Measurements from ENCODE around the gene PTBP1. TPM values are rescaled to one million over a fixed set of nuclear protein-coding genes. Genes with fewer than 3 reads are reported as not detected.
A peak's percentile ranks its signal among the peaks of the same experiment; 100 is the strongest.

PTBP1 gene
- total RNA-seq, 4 donors from 2014 or later: 106 to 195 (median 137) TPM

DNA sequence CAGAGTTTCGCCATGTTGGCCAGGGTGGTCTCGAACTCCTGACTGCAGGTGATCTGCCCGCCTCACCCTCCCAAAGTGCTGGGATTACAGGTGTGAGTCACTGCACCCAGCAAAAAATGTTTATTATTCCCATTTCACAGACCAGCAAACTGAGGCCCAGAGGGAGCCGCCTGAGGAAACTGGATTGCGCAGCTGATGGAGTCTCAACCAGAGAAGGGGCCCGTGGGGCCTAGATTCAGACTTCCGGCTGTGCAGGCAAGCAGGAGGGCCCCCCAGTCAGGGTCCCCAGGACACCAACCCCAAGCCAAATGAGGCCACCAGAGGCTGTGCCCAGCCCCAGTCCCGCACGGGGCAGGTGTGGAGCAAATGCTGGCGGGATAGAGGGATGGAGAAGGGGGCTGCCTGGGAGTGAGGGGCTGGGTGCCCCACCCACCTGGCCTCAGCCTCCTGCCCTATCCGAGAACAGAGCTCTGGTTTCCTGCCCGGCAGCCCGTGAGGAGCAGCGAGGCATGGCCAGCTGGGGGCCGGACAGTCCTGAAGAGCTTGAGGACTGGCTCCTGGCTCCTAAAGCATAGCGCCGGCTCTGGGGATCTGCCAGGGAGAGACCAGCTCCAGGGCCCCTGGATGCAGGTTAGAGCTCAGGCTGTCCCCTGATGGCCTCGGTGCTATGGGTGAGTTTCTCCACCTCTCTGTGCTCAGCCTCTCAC is 24.4 kb upstream of the PTBP1 start:
- TF ChIP-seq, protein P1, sequence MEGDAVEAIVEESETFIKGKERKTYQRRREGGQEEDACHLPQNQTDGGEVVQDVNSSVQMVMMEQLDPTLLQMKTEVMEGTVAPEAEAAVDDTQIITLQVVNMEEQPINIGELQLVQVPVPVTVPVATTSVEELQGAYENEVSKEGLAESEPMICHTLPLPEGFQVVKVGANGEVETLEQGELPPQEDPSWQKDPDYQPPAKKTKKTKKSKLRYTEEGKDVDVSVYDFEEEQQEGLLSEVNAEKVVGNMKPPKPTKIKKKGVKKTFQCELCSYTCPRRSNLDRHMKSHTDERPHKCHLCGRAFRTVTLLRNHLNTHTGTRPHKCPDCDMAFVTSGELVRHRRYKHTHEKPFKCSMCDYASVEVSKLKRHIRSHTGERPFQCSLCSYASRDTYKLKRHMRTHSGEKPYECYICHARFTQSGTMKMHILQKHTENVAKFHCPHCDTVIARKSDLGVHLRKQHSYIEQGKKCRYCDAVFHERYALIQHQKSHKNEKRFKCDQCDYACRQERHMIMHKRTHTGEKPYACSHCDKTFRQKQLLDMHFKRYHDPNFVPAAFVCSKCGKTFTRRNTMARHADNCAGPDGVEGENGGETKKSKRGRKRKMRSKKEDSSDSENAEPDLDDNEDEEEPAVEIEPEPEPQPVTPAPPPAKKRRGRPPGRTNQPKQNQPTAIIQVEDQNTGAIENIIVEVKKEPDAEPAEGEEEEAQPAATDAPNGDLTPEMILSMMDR (IDR thresholded peaks at IDR 0.05): no peak
- no peak for ATAC-seq (ENCODE audit: low FRiP score)
- no peak for DNase-seq (ENCODE audit: low spot score)

DNA sequence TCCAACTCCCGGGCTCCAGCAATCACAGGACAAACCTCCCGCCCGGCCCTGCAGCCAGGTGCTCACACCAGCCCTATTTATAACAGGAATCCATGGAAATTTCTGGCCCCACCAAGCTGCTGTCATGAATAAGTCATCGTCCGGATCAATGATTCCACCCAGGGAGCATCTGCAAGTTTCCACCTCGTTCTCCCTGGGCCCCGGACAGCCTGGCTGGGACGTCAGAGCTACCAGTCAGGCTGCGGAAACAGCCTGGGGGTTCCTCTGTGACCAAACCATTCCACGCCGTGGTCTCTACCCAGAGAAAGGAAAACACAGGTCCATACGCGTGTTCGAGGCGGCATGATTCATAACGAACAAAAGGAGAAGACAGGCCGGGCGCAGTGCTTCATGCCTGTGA is 20.7 kb upstream of the PTBP1 start:
- ATAC-seq (ENCODE audit: low FRiP score) (no peak), DNase-seq (ENCODE audit: low spot score) (no peak)
- TF ChIP-seq, protein P1 (IDR thresholded peaks at IDR 0.05): no peak

DNA sequence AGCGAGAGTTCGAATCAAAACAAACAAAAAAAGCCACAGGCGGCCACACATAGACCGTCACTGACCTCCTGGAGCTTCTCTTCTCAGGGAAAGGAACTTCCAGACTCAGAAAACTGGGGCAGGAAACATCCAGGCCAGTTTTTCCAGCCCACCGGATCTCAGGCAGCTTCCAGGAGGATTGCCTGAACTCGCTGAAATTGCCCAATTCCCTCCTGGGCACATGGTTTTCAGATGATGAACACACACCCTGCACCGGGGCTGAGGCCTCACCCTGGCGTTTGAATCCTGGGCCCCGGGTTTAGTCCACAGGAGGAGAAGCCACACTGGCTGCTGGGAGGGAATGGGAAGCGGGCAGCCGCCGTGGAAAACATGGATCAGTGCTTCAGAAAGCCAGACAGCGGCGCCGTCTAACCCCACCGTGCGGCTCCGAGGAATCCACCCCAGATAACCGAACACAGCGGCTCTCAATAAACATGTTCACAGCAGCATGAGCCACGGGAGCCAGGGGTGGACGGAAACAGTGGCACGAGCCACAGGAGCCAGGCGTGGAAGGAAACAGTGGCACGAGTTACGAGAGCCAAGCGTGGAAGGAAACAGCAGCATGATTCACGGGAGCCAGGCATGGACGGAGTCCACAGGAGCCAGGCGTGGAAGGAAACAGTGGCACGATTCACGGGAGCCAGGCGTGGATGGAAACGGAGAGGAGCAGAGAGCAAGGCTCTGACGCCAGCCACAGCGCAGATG is 18.2 kb upstream of the PTBP1 start:
- ATAC-seq (ENCODE audit: low FRiP score): peak; percentile 92
- DNase-seq (ENCODE audit: low spot score): no peak
- TF ChIP-seq, protein P1 (IDR thresholded peaks at IDR 0.05): no peak

DNA sequence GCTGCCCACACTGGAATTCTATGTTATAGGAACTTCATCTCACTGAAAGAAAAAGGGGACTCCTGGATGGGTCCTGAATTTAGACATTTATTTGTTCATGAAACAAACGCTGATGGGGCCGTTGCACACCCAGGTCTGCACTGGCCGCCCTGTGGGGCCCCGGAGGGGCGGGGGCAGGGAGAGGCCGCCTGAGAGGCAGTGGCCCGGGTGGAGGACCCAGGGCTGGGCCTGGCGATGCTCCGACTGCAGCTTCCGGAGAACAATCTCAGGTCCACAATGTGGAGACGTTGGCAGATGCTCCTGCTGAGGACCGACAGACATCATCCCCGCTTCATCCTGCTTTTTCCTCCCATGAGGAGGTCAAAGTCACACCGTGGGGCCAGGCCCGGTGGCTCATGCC is 16.3 kb upstream of the PTBP1 start:
- DNase-seq (ENCODE audit: low spot score) (no peak), ATAC-seq (ENCODE audit: low FRiP score) (no peak)
- TF ChIP-seq, protein P1 (IDR thresholded peaks at IDR 0.05): no peak

DNA sequence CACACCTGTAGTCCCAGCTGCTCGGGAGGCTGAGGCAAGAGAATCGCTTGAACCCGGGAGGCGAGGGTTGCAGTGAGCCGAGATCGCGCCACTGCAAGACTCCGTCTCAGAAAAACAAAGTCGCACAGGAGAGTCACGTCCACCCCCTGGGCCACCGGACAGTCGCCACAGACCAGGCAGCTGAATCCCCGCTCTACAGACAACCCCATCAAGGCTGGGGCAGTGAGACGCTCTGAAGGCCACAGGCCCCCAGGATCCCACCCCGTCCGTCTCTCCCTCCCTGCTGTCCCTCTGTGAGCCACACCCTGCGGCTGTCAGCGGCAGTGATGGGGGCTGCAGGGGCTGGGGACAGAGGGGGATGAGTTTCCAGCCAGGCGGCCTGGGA is 15.5 kb upstream of the PTBP1 start:
- no peak for DNase-seq (ENCODE audit: low spot score)
- TF ChIP-seq, protein P1 (IDR thresholded peaks at IDR 0.05): no peak
- no peak for ATAC-seq (ENCODE audit: low FRiP score)

DNA sequence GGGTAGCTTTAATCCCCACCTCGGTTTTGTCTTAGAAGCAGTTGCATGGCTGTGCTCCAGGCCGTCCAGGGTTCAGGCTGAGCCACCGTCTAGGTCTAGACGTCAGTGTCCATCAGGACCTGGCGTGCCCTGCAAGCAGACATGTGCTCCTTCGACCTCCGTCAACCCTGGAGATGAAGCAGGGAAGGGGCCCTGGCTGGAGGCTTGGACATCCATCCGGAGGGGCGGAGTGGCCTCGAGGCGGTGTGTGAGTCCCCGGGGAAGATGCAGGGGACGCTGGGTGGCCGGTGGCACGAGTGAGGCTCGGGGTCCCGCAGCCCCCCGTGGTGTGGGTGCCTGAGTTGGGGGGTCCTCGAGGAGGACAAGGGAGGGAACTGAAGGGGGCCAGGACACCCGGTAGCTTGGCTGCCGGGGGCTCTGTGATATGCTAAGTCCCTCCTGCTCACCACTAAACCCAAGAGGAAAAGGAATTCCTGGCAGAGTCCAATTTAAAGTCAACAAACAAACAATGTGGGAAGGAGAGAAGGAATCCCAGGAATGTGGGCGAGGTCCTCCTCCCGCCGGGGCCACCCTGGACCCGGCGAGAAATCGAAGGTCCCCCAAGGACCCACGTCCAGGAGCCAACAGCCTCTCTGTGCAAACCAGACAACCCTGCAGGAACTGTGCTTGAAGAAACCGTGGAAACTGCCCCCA is 14.9 kb upstream of the PTBP1 start:
- no peak for ATAC-seq (ENCODE audit: low FRiP score)
- TF ChIP-seq, protein P1 (IDR thresholded peaks at IDR 0.05): no peak

More for the DNA sequence above, 14.9 kb upstream of the PTBP1 start:
- DNase-seq (ENCODE audit: low spot score): no peak
